HG03095 (cell line): ENCODE measurements around the gene FREY1.
A peak's percentile ranks its signal among the peaks of the same experiment; 100 is the strongest.

Experiments
- ATAC-seq: cut with Tn5 transposase; IDR thresholded peaks from one replicate; pipeline ENCODE4 v1.9.1; 2021; ENCODE audit warnings: moderate library complexity; ENCODE audit not compliant: unreplicated experiment

FREY1 gene

GRCh38 chr11:45897556-45897955, 9.5 kb downstream of the FREY1 start:
- ATAC-seq = no peak

GRCh38 chr11:45896422-45896984, 10.6 kb downstream of the FREY1 start:
- ATAC-seq = no peak

GRCh38 chr11:45895553-45896259, 11.4 kb downstream of the FREY1 start:
- no peak for ATAC-seq

- ATAC-seq = no peak
Measured at GRCh38 chr11:45894555-45895247, 12.4 kb downstream of the FREY1 start.

- no peak for ATAC-seq
Measured at GRCh38 chr11:45892856-45893255, 14.2 kb downstream of the FREY1 start.

GRCh38 chr11:45890886-45891550, 16.1 kb downstream of the FREY1 start:
- ATAC-seq = no peak

- no peak for ATAC-seq
Measured at GRCh38 chr11:45889966-45890365, 17.1 kb downstream of the FREY1 start.

- ATAC-seq = no peak
Measured at GRCh38 chr11:45889555-45889954, 17.5 kb downstream of the FREY1 start.

- ATAC-seq = no peak
Measured at GRCh38 chr11:45887587-45887986, 19.5 kb downstream of the FREY1 start.

GRCh38 chr11:45886816-45887520, 20.1 kb downstream of the FREY1 start:
- no peak for ATAC-seq

GRCh38 chr11:45885921-45886721, 20.9 kb downstream of the FREY1 start:
- ATAC-seq = no peak

GRCh38 chr11:45885274-45885920, 21.7 kb downstream of the FREY1 start, which contains the start of gene MAPK8IP1:
Gene MAPK8IP1, plus strand, starts transcription at chr11:45885651. Its CDS starts 170 bp downstream, at chr11:45885821.
- peak; percentile 67 for ATAC-seq

- ATAC-seq = no peak
Measured at GRCh38 chr11:45884596-45885185, 22.4 kb downstream of the FREY1 start.

- ATAC-seq = no peak
Measured at GRCh38 chr11:45881708-45882368, 25.2 kb downstream of the FREY1 start.

- ATAC-seq = no peak
Measured at GRCh38 chr11:45880772-45881570, 26.1 kb downstream of the FREY1 start.

GRCh38 chr11:45879803-45880686, 27.0 kb downstream of the FREY1 start:
- ATAC-seq = no peak

GRCh38 chr11:45877845-45878244, 29.2 kb downstream of the FREY1 start:
- ATAC-seq = no peak
